GM18858 (cell line): Measurements from ENCODE around the gene ZNF746.

Experiments used
- ATAC-seq: cut with Tn5 transposase; IDR thresholded peaks from one replicate; pipeline ENCODE4 v1.9.1; 2021; ENCODE audit not compliant: unreplicated experiment

Gene ZNF746

DNA sequence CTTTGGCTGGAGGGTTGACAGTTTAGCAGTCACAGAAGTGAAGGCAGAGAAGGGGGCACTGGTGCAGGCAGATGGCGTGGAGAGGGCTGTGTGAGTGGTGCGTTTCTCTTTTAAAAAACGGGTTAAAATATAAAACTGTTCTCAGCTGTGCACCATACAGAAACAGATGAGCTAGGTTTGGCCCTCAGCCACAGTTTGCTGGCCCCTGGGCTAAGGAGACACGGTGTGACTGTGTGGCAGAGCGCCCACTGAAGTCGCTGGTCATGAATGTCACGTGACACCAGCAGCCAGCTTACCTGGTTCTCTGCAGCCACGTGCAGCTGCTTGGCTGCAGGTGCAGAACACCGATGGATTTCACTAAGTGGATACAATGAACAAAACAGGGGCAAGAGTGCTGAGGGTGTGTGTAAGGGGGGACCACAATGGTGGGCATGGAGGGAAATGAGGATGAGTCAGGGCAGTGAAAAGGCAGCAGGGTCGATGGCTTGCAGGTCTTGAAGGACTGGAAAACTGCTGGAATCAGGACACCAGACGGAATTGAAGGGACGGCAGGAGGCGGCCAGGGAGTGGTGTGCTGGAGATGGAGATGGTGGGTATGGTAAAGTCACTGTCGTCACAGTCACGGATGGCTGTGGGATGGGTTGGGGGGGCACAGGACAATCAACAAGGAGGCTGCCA lies 7.4 kb downstream of the ZNF746 start:
- ATAC-seq: no peak

GRCh38 chr7:149489391-149490024 lies 8.1 kb downstream of the ZNF746 start:
- no peak for ATAC-seq

GRCh38 chr7:149479568-149479967 lies 18.0 kb downstream of the ZNF746 start:
- no peak for ATAC-seq

DNA sequence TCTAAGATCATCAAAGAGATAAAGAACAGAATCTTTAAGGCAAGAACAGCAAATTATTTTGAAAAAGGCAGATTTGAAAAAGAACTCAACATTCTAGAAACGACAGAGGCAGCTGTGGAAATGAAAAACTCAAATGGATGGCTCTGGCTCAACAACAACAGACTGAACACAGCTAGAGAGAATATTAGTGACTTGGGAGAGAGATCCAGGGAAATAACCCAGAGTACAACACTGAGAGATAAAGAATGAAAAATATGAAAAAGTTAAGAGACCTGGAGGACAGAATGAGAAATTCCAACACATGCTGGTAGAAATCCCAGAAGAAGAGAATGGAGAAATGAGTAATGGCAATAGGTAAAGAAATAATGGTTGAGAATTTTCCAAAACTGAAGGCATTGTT lies 18.9 kb downstream of the ZNF746 start:
- no peak for ATAC-seq

DNA sequence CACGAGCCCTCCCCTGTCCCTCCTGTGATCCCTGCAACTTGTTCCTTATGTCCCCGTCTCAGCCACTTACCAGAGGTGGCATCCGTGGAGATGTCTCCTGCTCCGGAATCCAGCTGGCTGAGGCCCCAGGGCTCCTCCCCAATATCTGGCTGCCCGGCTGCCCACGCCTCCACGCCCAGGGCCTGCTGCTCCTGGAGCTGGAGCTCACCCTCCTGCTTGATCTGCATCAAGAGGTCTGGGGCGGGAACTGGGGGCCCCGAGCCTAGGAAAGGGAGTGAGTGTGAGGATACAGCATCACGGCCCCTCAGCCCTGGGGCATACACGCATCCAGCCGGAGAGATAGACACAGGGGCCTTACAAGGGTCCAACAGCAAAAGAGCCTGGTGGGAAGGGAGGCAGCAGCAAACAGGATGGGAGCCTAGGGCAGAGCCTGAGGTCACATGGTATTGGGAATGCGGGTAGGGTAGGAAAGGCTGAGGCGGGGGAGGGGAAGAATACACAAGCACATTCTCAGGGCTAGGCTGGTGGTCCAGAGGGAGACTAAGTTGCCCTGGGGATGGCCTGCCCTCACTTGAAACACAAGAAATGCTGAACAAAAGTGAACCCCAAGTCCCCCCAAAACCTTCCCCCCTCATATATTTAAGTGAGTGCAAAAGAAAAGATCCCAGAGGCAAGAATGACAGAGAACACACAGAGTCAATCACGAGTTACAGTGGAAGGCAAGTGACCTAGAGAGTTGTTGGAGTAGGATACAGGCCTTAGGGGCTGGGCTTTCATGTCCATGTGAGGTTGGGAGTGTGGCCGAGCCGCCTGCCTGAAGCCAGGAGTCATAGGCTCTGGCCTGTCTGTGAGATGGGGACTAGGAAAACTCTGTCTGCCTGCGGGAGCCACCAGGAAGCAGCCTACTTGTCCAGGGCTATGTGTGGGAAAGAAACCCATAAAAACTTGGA lies 19.8 kb downstream of the ZNF746 start:
- no peak for ATAC-seq

DNA sequence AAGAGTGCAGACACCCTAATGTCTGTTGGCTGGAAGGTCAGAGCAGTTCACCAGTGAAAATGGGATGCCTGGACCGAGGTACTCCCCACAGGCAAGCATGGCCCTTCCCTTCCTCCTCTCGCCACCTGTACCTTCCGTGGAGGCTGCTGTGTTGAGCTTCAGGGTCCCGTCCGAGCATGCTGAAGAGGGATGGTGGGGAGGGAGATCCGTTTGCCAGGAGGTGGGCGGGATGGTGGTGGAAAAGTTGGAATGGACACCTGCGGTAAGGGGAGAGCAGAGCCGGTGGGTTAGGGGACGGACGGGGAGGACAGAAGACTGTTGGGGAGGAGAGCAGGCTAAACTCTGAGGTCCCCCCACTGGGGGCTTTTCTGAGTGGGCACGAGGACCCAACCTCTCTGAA lies 20.8 kb downstream of the ZNF746 start:
- no peak for ATAC-seq

GRCh38 chr7:149475121-149476045 lies 22.2 kb downstream of the ZNF746 start:
- no peak for ATAC-seq

DNA sequence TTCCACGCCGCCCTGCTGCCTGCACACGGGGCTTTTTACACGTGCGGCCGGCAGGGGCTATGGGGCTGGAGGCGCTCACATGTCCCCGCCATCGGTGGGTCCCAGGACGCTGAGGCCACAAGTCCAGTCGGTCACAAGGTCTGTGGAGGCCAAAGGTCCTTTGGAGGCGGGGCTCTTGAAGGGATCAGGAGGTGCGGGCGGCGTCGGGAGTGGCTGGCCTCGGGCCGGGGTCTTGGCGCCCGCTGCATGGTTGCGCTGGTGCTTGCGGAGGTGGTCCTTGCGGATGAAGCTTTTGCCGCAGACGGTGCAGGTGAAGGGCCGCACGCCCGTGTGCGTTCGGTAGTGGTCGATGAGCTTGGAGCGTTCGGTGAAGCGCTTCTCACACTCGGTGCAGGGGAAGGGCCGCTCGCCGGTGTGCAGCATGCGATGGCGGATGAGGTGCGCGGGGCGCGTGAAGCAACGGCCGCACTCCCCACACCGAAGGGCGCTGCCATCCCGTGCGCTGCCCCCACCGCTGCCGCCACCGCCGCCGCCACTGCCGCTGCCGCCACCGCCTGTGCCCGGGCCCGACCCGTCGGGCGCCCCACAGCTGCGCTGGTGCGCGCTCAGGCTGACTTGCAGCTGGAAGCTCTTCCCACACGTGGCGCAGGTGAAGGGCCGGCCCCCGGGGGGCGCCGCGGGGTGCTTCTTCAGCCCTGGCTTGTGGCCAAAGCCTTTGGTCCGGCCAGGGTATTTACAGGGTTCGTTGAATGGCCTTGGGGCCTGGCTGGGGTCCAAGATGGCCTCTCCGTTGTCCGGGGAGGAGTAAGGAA lies 23.1 kb downstream of the ZNF746 start:
- ATAC-seq: no peak

GRCh38 chr7:149473251-149473650 lies 24.4 kb downstream of the ZNF746 start:
- no peak for ATAC-seq

DNA sequence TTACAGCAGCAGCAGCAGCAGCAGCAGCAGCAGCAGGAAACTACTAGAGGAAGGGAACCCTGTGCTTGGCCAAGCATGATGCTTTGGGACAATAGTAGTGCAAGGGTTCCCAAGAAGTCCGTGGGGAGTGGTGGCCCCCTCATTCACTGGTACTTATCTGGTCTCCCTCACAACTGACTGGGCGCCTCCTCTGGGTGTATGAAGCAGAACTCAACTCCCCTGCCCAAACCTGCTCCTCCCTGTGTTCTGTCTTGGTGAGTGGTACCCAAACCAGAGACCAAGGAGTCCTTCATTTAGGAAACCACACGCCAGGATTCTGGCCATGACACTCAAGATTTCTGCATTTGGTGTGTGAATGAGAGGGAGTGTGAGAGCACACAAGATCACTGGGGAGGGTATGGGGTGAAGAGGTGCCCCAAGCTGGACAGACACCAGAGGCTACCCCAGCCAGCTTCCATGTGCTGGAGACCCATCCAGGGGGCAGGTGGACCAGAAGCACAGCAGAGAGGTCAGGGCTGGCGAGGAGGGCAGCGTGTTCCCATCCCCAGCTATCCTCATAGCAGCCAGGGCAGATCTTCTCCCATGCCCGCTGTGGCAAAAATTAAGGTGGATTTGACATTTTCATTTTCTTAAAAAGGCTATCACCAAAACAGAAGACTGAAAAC lies 26.2 kb downstream of the ZNF746 start:
- no peak for ATAC-seq

DNA sequence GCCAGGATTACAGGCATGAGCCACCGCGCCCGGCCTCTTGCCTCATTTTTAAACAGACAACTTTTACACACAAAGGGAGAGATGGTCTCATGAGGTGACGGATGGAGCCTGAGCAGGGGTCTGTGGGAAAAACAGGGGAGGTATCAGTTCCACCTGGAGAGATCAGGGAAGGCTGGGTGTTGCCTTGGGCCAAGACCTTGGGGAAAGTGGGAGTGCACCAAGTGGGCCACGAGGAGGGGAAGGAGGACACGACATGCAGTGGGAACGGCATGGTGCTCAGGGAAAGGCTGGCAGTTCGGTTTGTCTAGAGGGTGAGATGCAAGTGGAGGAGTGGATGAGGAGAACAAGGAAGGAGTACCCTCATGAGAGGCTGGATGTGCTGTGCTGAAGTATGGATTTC lies 27.8 kb downstream of the ZNF746 start:
- no peak for ATAC-seq

DNA sequence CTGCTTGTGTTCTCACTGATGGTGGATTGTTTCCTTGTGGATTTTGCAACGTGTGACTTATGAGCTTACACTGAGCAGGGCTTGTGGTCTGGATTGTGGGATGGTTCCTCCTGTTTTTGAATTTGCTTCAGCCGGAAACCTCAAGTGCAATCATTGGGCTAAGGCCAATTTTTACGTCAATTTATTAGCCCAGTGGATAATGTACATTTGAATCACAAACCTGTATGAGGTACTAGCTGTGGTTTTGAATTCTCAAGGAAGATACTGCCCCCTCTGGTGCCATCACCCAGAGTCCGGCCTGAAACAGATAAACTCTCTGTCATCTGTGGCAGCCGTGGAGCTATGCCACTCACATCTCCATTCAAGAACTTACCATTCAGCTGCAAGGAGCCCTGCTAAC lies 29.4 kb downstream of the ZNF746 start:
- ATAC-seq: no peak

- ATAC-seq: no peak
Measured at GRCh38 chr7:149467321-149467859, 30.2 kb downstream of the ZNF746 start.

- no peak for ATAC-seq
Measured at GRCh38 chr7:149466364-149466763, 31.2 kb downstream of the ZNF746 start.

DNA sequence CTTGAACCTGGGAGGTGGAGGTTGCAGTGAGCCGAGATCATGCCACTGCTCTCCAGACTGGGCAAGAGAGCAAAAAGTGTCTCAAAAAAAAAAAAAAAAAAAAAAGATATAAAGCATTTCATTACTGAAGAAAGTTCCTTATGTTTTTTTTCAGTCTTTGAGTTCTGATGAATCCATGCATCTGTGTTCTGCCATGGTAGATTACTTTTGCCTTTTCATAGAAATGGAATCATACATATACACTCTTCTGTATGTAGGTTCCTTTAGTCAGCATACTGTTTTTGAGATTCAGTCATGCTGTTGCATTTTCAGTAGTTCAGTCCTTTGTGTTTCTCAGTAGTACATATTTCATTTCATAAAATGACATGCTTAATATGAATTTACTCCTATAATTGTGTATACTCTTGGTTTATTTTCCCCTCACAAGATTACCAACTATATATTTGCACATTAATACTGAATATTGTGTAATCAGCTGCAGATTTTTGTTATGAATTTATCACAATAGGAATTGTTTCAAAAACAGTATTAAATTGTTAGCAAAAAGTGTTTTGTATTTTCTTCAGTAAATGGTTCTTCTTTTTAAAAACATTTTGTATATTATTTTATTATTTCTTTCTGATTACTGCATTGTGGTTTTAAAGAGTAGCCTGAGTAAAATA lies 34.0 kb downstream of the ZNF746 start:
- no peak for ATAC-seq

GRCh38 chr7:149462101-149462520 lies 35.5 kb downstream of the ZNF746 start:
- ATAC-seq: no peak

- peak; percentile 94 for ATAC-seq
Measured at GRCh38 chr7:149460493-149461277, 36.9 kb downstream of the ZNF746 start, which contains the start of gene ZNF777. Gene ZNF777, minus strand, starts transcription at chr7:149461062. Its CDS starts 5,040 bp downstream, at chr7:149456022.
